GM23338 (cell line): ENCODE data around the gene TFB1M. TPM values are rescaled to one million over a fixed set of nuclear protein-coding genes. Genes with fewer than 3 reads are reported as not detected.

ENCODE experiments used
- ATAC-seq: fragments of 200-7000 bp; cut with Tn5 transposase; 3 replicates; pipeline ENCODE4 v1.9.1; 2020
- DNase-seq: peaks from one replicate; pipeline ENCODE4 v3.0.0-alpha.2; 2015; ENCODE audit warnings: low spot score
- H2AFZ ChIP-seq: fragments of 200-600 bp; sonication (generic); 2 replicates; pipeline ENCODE4 v1.8.0; 2016; ENCODE audit warnings: antibody characterized with exemption, mild to moderate bottlenecking, moderate library complexity
- H3F3A ChIP-seq: fragments of 200-600 bp; sonication (generic); replicated peaks from 2 replicates; pipeline ENCODE4 v1.8.0; 2017; ENCODE audit warnings: antibody characterized with exemption, mixed run types, low read depth
- H3K27ac ChIP-seq: fragments of 200-600 bp; sonication (generic); 2 replicates; pipeline ENCODE4 v1.6.1; 2016; ENCODE audit warnings: low read depth
- H3K27me3 ChIP-seq: fragments of 200-600 bp; sonication (generic); 2 replicates; pipeline ENCODE4 v1.8.0; 2016; ENCODE audit warnings: mild to moderate bottlenecking, mixed run types, moderate library complexity; ENCODE audit not compliant: insufficient read depth
- H3K36me3 ChIP-seq: fragments of 200-600 bp; sonication (generic); 2 replicates; pipeline ENCODE4 v1.8.0; 2016; ENCODE audit warnings: mild to moderate bottlenecking; ENCODE audit not compliant: insufficient read depth
- H3K4me1 ChIP-seq: fragments of 200-600 bp; sonication (generic); 2 replicates; pipeline ENCODE4 v1.8.0; 2016; ENCODE audit warnings: mild to moderate bottlenecking, moderate library complexity; ENCODE audit not compliant: insufficient read depth
- H3K4me2 ChIP-seq: fragments of 200-600 bp; sonication (generic); 2 replicates; pipeline ENCODE4 v1.7.1; 2017; ENCODE audit warnings: mixed run types
- H3K4me3 ChIP-seq: fragments of 200-600 bp; sonication (generic); 2 replicates; pipeline ENCODE4 v1.6.1; 2016; ENCODE audit warnings: mixed run types
- H3K79me2 ChIP-seq: fragments of 200-600 bp; sonication (generic); replicated peaks from 2 replicates; pipeline ENCODE4 v1.8.0; 2017; ENCODE audit warnings: mild to moderate bottlenecking; ENCODE audit not compliant: insufficient read depth
- H3K9me2 ChIP-seq: fragments of 200-600 bp; sonication (generic); 2 replicates; pipeline ENCODE4 v1.8.0; 2017; ENCODE audit not compliant: insufficient read depth
- H4K20me1 ChIP-seq: fragments of 200-600 bp; sonication (generic); replicated peaks from 2 replicates; pipeline ENCODE4 v1.8.0; 2017; ENCODE audit warnings: mild to moderate bottlenecking; ENCODE audit not compliant: insufficient read depth
- H3K27ac Mint-ChIP-seq: 2 replicates; pipeline ENCODE4 v1.8.0; 2020; ENCODE audit warnings: inconsistent platforms, mild to moderate bottlenecking, moderate library complexity, mixed read lengths
- H3K27me3 Mint-ChIP-seq: 3 replicates; pipeline ENCODE4 v1.8.0; 2022; ENCODE audit warnings: low read depth, mild to moderate bottlenecking, moderate library complexity, mixed read lengths, inconsistent platforms; ENCODE audit not compliant: insufficient read depth, poor library complexity
- H3K36me3 Mint-ChIP-seq: 3 replicates; pipeline ENCODE4 v1.8.0; 2021; ENCODE audit warnings: low read depth, mild to moderate bottlenecking, inconsistent platforms, moderate library complexity, mixed read lengths
- H3K4me1 Mint-ChIP-seq: 3 replicates; pipeline ENCODE4 v1.8.0; 2020; ENCODE audit warnings: mild to moderate bottlenecking, inconsistent platforms, mixed read lengths
- H3K4me3 Mint-ChIP-seq: 3 replicates; pipeline ENCODE4 v1.8.0; 2021; ENCODE audit warnings: moderate library complexity, mild to moderate bottlenecking, inconsistent platforms, mixed read lengths
- H3K9me3 Mint-ChIP-seq: 3 replicates; pipeline ENCODE4 v1.8.0; 2020; ENCODE audit warnings: moderate library complexity, mild to moderate bottlenecking, inconsistent platforms, mixed read lengths
- CREB1 ChIP-seq: fragments of 250-450 bp; sonication (Bioruptor Pico); IDR thresholded peaks from 2 replicates; pipeline ENCODE4 v1.5.0; 2020; ENCODE audit warnings: low read depth, mild to moderate bottlenecking, moderate library complexity
- CTCF ChIP-seq, 2 experiments: fragments of 200-600 bp in 1 of 2; sonication (generic) in 1 of 2; conservative IDR thresholded peaks; 2 replicates each; pipeline versions ENCODE4 v1.5.1 to v1.6.1; 2016 to 2017; ENCODE audit warnings: antibody characterized with exemption in 2 of 2, low read depth in 2 of 2, mild to moderate bottlenecking in 2 of 2, moderate library complexity in 1 of 2
- EZH2phosphoT487 ChIP-seq: fragments of 200-600 bp; sonication (generic); IDR thresholded peaks from one replicate; pipeline ENCODE4 v1.8.1; 2018; ENCODE audit warnings: antibody characterized with exemption; ENCODE audit not compliant: unreplicated experiment
- NANOG ChIP-seq: IDR thresholded peaks from 2 replicates; pipeline ENCODE4 v1.6.1; 2016; ENCODE audit warnings: antibody characterized with exemption, borderline replicate concordance
- POLR2AphosphoS5 ChIP-seq: IDR thresholded peaks from 2 replicates; pipeline ENCODE4 v1.6.1; 2016; ENCODE audit warnings: antibody characterized with exemption, low read depth
- STAT1 ChIP-seq: IDR thresholded peaks from one replicate; pipeline ENCODE4 v1.6.1; 2016; ENCODE audit warnings: antibody characterized with exemption; ENCODE audit not compliant: unreplicated experiment
- ZNF114 ChIP-seq: fragments of 250-450 bp; sonication (Bioruptor Pico); IDR thresholded peaks from 2 replicates; pipeline ENCODE4 v1.5.0; 2020; ENCODE audit warnings: mild to moderate bottlenecking, moderate library complexity
- polyA plus RNA-seq: library from polyadenylated mRNA; unstranded; fragments of >200 nt; fragmentation: Nextera tagmentation; extraction: Ambion mirVana; gene quantifications from 2 replicates; pipeline ENCODE4 v1.2.1, GENCODE V29; 2016
- total RNA-seq: library from RNA; depleted of rRNA; stranded (reverse); fragments of >200 nt; shearing (Covaris generic); gene quantifications from 2 replicates; pipeline ENCODE4 v1.2.3, GENCODE V29; 2014
- TF ChIP-seq, protein P1 (sequence below): IDR thresholded peaks from one replicate; pipeline ENCODE4 v1.6.1; 2018; ENCODE audit warnings: antibody characterized with exemption; ENCODE audit not compliant: unreplicated experiment
- TF ChIP-seq, protein P2 (sequence below): fragments of 250-450 bp; sonication (Bioruptor Pico); IDR thresholded peaks from 2 replicates; pipeline ENCODE4 v1.5.0; 2020; ENCODE audit warnings: mild to moderate bottlenecking, moderate library complexity

TFB1M gene
- total and polyA plus RNA-seq, 2 experiments from 2014 or later = 51.1 to 66.9 TPM

GRCh38 chr6:155256122-155256795 is 58.0 kb downstream of the TFB1M start:
- H3F3A ChIP-seq = peaks cover 4% of the 10 kb centered on the region
- H3K36me3 ChIP-seq = peaks cover 32% of the 10 kb centered on the region
- H3K27me3 Mint-ChIP-seq = peaks cover 3% of the 10 kb centered on the region
- H3K36me3 Mint-ChIP-seq = peaks cover 69% of the 10 kb centered on the region
- H3K27me3 ChIP-seq = no peaks in the 10 kb centered on the region
- H3K27ac ChIP-seq = 0 out of 2 replicates have a peak overlapping the region, but pooled peaks have one; percentile 35
- no peak for DNase-seq
- no peaks in the 10 kb centered on the region for H4K20me1 ChIP-seq
- H3K9me3 Mint-ChIP-seq = no peaks in the 10 kb centered on the region
- H2AFZ ChIP-seq = no peak overlapping the region
- no peaks in the 10 kb centered on the region for H3K9me2 ChIP-seq
- peaks cover 9% of the 10 kb centered on the region; the same call in 1 of the 2 replicates for H3K79me2 ChIP-seq
- no peak overlapping the region for H3K4me2 ChIP-seq
- H3K4me1 Mint-ChIP-seq = peaks cover 31% of the 10 kb centered on the region
- no peak overlapping the region for H3K27ac Mint-ChIP-seq
- no peak overlapping the region for H3K4me3 Mint-ChIP-seq
- TF ChIP-seq ZNF114 (CRISPR knock-in tag) (no peak), STAT1 (no peak), EZH2phosphoT487 (no peak)
- ATAC-seq = no peak
- peaks cover 29% of the 10 kb centered on the region for H3K4me1 ChIP-seq
- H3K4me3 ChIP-seq = no peak overlapping the region

DNA sequence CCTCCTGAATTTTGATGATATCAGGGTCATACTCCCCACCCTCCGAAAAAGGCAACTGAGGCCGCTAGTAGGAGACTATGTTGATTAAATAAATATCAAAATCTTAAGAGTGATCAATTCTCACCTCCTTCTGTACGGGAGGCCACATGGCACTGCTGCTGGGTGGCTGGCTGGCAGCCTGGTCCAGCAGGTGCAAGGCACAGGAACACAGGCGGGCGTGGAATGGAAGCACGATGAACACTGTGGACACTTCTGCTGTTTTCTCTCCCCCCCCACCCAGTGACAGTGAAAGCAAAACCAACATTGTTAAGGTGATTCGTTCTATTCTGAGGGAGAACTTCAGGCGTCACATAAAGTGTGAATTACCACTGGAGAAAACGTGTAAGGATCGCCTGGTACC is 60.1 kb downstream of the TFB1M start:
- Mint-ChIP-seq H3K9me3 (no peaks in the 10 kb centered on the region), H3K27ac (peak overlapping the region; percentile 96), H3K36me3 (peaks cover 78% of the 10 kb centered on the region; the same call in 2 of the 3 replicates), H3K4me1 (peaks cover 27% of the 10 kb centered on the region), H3K27me3 (peaks cover 5% of the 10 kb centered on the region), H3K4me3 (no peak overlapping the region)
- peaks cover 4% of the 10 kb centered on the region for H3F3A ChIP-seq
- no peaks in the 10 kb centered on the region; the same call in 1 of the 2 replicates for H3K79me2 ChIP-seq
- H2AFZ ChIP-seq = no peak overlapping the region
- ATAC-seq = no peak
- no peaks in the 10 kb centered on the region for H3K9me2 ChIP-seq
- H3K27ac ChIP-seq = peak overlapping the region; percentile 62
- H3K4me1 ChIP-seq = peaks cover 21% of the 10 kb centered on the region
- H3K27me3 ChIP-seq = no peaks in the 10 kb centered on the region
- peaks cover 23% of the 10 kb centered on the region for H3K36me3 ChIP-seq
- DNase-seq = no peak
- H3K4me2 ChIP-seq = peak overlapping the region; percentile 7
- H3K4me3 ChIP-seq = no peak overlapping the region
- H4K20me1 ChIP-seq = no peaks in the 10 kb centered on the region
- TF ChIP-seq CREB1 (CRISPR knock-in tag) (no peak), NANOG (no peak), EZH2phosphoT487 (no peak), ZNF114 (CRISPR knock-in tag) (no peak), CTCF (conservative IDR thresholded peaks at IDR 0.05; ENCODE audit: low read depth in 2 of 2) (no peak), POLR2AphosphoS5 (no peak)
- TF ChIP-seq, protein P1, sequence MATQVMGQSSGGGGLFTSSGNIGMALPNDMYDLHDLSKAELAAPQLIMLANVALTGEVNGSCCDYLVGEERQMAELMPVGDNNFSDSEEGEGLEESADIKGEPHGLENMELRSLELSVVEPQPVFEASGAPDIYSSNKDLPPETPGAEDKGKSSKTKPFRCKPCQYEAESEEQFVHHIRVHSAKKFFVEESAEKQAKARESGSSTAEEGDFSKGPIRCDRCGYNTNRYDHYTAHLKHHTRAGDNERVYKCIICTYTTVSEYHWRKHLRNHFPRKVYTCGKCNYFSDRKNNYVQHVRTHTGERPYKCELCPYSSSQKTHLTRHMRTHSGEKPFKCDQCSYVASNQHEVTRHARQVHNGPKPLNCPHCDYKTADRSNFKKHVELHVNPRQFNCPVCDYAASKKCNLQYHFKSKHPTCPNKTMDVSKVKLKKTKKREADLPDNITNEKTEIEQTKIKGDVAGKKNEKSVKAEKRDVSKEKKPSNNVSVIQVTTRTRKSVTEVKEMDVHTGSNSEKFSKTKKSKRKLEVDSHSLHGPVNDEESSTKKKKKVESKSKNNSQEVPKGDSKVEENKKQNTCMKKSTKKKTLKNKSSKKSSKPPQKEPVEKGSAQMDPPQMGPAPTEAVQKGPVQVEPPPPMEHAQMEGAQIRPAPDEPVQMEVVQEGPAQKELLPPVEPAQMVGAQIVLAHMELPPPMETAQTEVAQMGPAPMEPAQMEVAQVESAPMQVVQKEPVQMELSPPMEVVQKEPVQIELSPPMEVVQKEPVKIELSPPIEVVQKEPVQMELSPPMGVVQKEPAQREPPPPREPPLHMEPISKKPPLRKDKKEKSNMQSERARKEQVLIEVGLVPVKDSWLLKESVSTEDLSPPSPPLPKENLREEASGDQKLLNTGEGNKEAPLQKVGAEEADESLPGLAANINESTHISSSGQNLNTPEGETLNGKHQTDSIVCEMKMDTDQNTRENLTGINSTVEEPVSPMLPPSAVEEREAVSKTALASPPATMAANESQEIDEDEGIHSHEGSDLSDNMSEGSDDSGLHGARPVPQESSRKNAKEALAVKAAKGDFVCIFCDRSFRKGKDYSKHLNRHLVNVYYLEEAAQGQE = no peak
- TF ChIP-seq, protein P2, sequence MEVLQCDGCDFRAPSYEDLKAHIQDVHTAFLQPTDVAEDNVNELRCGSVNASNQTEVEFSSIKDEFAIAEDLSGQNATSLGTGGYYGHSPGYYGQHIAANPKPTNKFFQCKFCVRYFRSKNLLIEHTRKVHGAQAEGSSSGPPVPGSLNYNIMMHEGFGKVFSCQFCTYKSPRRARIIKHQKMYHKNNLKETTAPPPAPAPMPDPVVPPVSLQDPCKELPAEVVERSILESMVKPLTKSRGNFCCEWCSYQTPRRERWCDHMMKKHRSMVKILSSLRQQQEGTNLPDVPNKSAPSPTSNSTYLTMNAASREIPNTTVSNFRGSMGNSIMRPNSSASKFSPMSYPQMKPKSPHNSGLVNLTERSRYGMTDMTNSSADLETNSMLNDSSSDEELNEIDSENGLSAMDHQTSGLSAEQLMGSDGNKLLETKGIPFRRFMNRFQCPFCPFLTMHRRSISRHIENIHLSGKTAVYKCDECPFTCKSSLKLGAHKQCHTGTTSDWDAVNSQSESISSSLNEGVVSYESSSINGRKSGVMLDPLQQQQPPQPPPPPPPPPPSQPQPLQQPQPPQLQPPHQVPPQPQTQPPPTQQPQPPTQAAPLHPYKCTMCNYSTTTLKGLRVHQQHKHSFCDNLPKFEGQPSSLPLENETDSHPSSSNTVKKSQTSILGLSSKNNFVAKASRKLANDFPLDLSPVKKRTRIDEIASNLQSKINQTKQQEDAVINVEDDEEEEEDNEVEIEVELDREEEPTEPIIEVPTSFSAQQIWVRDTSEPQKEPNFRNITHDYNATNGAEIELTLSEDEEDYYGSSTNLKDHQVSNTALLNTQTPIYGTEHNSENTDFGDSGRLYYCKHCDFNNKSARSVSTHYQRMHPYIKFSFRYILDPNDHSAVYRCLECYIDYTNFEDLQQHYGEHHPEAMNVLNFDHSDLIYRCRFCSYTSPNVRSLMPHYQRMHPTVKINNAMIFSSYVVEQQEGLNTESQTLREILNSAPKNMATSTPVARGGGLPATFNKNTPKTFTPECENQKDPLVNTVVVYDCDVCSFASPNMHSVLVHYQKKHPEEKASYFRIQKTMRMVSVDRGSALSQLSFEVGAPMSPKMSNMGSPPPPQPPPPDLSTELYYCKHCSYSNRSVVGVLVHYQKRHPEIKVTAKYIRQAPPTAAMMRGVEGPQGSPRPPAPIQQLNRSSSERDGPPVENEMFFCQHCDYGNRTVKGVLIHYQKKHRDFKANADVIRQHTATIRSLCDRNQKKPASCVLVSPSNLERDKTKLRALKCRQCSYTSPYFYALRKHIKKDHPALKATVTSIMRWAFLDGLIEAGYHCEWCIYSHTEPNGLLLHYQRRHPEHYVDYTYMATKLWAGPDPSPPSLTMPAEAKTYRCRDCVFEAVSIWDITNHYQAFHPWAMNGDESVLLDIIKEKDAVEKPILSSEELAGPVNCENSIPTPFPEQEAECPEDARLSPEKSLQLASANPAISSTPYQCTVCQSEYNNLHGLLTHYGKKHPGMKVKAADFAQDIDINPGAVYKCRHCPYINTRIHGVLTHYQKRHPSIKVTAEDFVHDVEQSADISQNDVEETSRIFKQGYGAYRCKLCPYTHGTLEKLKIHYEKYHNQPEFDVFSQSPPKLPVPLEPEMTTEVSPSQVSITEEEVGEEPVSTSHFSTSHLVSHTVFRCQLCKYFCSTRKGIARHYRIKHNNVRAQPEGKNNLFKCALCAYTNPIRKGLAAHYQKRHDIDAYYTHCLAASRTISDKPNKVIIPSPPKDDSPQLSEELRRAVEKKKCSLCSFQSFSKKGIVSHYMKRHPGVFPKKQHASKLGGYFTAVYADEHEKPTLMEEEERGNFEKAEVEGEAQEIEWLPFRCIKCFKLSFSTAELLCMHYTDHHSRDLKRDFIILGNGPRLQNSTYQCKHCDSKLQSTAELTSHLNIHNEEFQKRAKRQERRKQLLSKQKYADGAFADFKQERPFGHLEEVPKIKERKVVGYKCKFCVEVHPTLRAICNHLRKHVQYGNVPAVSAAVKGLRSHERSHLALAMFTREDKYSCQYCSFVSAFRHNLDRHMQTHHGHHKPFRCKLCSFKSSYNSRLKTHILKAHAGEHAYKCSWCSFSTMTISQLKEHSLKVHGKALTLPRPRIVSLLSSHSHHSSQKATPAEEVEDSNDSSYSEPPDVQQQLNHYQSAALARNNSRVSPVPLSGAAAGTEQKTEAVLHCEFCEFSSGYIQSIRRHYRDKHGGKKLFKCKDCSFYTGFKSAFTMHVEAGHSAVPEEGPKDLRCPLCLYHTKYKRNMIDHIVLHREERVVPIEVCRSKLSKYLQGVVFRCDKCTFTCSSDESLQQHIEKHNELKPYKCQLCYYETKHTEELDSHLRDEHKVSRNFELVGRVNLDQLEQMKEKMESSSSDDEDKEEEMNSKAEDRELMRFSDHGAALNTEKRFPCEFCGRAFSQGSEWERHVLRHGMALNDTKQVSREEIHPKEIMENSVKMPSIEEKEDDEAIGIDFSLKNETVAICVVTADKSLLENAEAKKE (CRISPR knock-in tag) = no peak
